HG03159 (cell line): ENCODE measurements around the gene DDIAS.
"Not testable (repeated sequence)": the region's sequence is repeated elsewhere in the genome, so short reads cannot be mapped to it uniquely, and the experiment has no call there.

Source experiments
- ATAC-seq: cut with Tn5 transposase; IDR thresholded peaks from one replicate; pipeline ENCODE4 v1.9.1; 2021; ENCODE audit warnings: mild to moderate bottlenecking, moderate library complexity; ENCODE audit not compliant: unreplicated experiment

The DDIAS gene

GRCh38 chr11:82969811-82970210 lies 68.3 kb downstream of the DDIAS start:
- peak; percentile 96 for ATAC-seq

GRCh38 chr11:82970507-82971083 lies 69.1 kb downstream of the DDIAS start:
- not testable (repeated sequence) for ATAC-seq

- peak; percentile 38 for ATAC-seq
These were observed 70.0 kb downstream of the DDIAS start for GRCh38 chr11:82971519-82971946.

GRCh38 chr11:82972103-82972502 lies 70.6 kb downstream of the DDIAS start:
- no peak for ATAC-seq

GRCh38 chr11:82974135-82974534 lies 72.6 kb downstream of the DDIAS start:
- no peak for ATAC-seq

- no peak for ATAC-seq
These were observed 73.3 kb downstream of the DDIAS start for GRCh38 chr11:82974851-82975250.

- ATAC-seq, result no peak
These were observed 74.3 kb downstream of the DDIAS start for GRCh38 chr11:82975882-82976281.

- ATAC-seq, result no peak
These were observed 75.2 kb downstream of the DDIAS start for GRCh38 chr11:82976786-82977185.

GRCh38 chr11:82978422-82979099 lies 77.0 kb downstream of the DDIAS start:
- no peak for ATAC-seq

GRCh38 chr11:82979824-82980223 lies 78.3 kb downstream of the DDIAS start:
- ATAC-seq, result no peak

- no peak for ATAC-seq
These were observed 78.8 kb downstream of the DDIAS start for GRCh38 chr11:82980292-82980691.

- ATAC-seq, result no peak
These were observed 79.4 kb downstream of the DDIAS start for GRCh38 chr11:82980947-82981346.

- ATAC-seq, result no peak
These were observed 80.3 kb downstream of the DDIAS start for GRCh38 chr11:82981852-82982251.
